GM18511 (cell line): ENCODE results near the gene VAV1.
"Not testable (repeated sequence)": the region's sequence is repeated elsewhere in the genome, so short reads cannot be mapped to it uniquely, and the experiment has no call there.

Experiments
- ATAC-seq: cut with Tn5 transposase; IDR thresholded peaks from one replicate; pipeline ENCODE4 v1.9.1; 2021; ENCODE audit warnings: mild to moderate bottlenecking, moderate library complexity; ENCODE audit not compliant: unreplicated experiment

The VAV1 gene

GRCh38 chr19:6736917-6737283, 35.6 kb upstream of the VAV1 start:
- no peak for ATAC-seq

- peak; percentile 68 for ATAC-seq
Observed at GRCh38 chr19:6737284-6737872, 35.1 kb upstream of the VAV1 start, which contains the start of gene GPR108. GPR108 (minus strand) TSS chr19:6737580; CDS start chr19:6737576, 4 bp downstream.

GRCh38 chr19:6737873-6738786, 34.4 kb upstream of the VAV1 start:
- ATAC-seq: peak; percentile 3

- ATAC-seq: no peak
Observed at GRCh38 chr19:6738787-6739389, 33.6 kb upstream of the VAV1 start.

- no peak for ATAC-seq
Observed at GRCh38 chr19:6739390-6739882, 33.1 kb upstream of the VAV1 start, which contains the start of gene TRIP10. TRIP10 (plus strand) TSS chr19:6739680; CDS start chr19:6739762, 82 bp downstream.

GRCh38 chr19:6739883-6740588, 32.5 kb upstream of the VAV1 start:
- no peak for ATAC-seq

- ATAC-seq: no peak
Observed at GRCh38 chr19:6740589-6741343, 31.7 kb upstream of the VAV1 start.

GRCh38 chr19:6743066-6743465, 29.4 kb upstream of the VAV1 start:
- ATAC-seq: no peak

GRCh38 chr19:6743714-6744380, 28.7 kb upstream of the VAV1 start:
- ATAC-seq: no peak

- no peak for ATAC-seq
Observed at GRCh38 chr19:6744381-6745301, 27.9 kb upstream of the VAV1 start.

GRCh38 chr19:6745965-6746364, 26.5 kb upstream of the VAV1 start:
- no peak for ATAC-seq

- not testable (repeated sequence) for ATAC-seq
Observed at GRCh38 chr19:6748543-6748942, 24.0 kb upstream of the VAV1 start.

GRCh38 chr19:6750062-6750461, 22.4 kb upstream of the VAV1 start:
- no peak for ATAC-seq

- ATAC-seq: no peak
Observed at GRCh38 chr19:6751189-6751588, 21.3 kb upstream of the VAV1 start.

- no peak for ATAC-seq
Observed at GRCh38 chr19:6752256-6753177, 20.0 kb upstream of the VAV1 start.

- peak; percentile 89 for ATAC-seq
Observed at GRCh38 chr19:6753178-6754031, 19.1 kb upstream of the VAV1 start.

GRCh38 chr19:6754136-6754535, 18.4 kb upstream of the VAV1 start:
- no peak for ATAC-seq
